GM18502 (cell line): Measurements from ENCODE around the gene YARS1.

Experiments used
- ATAC-seq: cut with Tn5 transposase; IDR thresholded peaks from one replicate; pipeline ENCODE4 v1.9.1; 2021; ENCODE audit warnings: mild to moderate bottlenecking; ENCODE audit not compliant: unreplicated experiment, poor library complexity

Gene YARS1

DNA sequence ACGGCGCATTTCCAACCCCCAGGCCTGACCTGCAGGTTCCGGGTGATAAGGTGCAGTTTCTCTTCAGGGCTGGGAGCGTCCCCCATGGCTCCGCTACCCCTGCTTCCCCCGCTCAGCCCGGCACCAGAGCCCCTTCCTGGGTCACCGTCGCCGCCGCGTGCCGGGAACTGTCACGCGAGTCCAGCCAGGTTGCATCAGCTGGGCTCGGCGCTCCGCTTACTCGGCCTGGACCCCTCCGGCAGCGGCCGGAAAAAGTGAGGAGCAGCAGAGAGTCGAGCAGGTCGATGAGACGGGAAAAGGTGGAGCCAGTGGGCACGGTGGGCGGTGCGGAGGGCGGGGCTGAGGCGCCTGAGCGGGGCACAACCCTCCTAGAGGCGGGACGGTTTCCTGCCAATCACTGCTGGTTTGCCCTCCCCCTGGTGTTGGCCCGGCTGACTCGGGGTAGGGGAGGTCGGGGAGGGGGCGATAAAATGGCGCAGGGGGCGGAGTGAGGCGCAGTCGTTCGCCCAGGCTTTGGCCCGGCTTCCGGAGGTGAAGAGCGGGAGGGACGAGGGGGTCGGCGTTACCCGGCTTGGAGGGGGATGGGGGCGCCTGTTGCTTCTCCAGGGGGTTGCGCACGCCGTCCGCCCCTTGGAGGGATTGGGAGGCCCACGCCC, at the start of gene YARS1, which contains the start of gene S100PBP:
Gene YARS1, minus strand, starts transcription at position 200 of the 656 bp plus-strand sequence. Its CDS starts 114 bp downstream, at position 86.
Gene S100PBP, plus strand, starts transcription at position 495 of the 656 bp plus-strand sequence. CDS start 8,447 bp downstream, outside the sequence.
- peak; percentile 84 for ATAC-seq

- ATAC-seq, result no peak
These were observed 48.7 kb upstream of the YARS1 start for GRCh38 chr1:32865639-32866405.

GRCh38 chr1:32864375-32865019, 47.3 kb upstream of the YARS1 start:
- no peak for ATAC-seq

DNA sequence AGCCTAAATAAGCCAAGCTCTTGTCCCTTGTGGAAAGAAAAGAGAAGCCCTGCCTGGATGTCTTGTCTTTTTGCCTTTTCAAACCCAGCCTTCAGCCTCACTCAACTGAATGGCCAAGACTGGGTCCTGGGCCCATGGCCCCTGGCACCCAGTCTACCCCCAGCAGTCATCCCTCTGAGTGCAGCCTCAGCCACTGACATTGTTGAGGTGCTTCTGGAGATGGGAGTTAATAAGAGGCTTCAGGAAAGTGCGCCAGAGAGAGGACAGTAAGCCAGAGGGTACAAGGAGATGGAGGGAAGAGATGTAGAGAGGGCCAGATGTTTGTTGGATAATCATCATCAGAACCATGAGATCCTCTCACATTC, 46.7 kb upstream of the YARS1 start:
- ATAC-seq, result no peak

- ATAC-seq, result no peak
These were observed 46.2 kb upstream of the YARS1 start for GRCh38 chr1:32863218-32863880.

GRCh38 chr1:32861904-32862695, 44.9 kb upstream of the YARS1 start:
- no peak for ATAC-seq

DNA sequence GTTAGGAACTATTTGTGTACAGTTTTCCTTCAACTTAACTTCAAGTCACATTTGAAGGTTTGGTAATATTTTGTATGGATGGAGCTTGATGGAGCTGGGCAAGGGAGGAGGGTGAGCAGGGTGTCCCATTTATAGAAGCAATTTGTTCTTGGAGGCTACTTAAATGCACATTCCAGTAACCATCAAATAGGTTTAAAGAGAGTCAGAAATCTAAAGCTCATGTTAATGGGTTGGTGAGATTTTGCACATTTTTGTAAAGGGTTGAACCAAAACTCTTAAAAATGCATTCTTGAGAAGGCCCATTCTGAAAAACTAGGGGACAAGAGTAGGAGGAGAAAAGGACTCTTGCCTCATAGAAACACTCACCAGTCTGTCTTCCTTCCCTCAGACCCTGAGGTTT, 43.4 kb upstream of the YARS1 start:
- ATAC-seq, result no peak

- no peak for ATAC-seq
These were observed 42.8 kb upstream of the YARS1 start for GRCh38 chr1:32859915-32860314.

- no peak for ATAC-seq
These were observed 41.6 kb upstream of the YARS1 start for GRCh38 chr1:32858791-32859190.

GRCh38 chr1:32858136-32858535, 41.0 kb upstream of the YARS1 start:
- no peak for ATAC-seq

DNA sequence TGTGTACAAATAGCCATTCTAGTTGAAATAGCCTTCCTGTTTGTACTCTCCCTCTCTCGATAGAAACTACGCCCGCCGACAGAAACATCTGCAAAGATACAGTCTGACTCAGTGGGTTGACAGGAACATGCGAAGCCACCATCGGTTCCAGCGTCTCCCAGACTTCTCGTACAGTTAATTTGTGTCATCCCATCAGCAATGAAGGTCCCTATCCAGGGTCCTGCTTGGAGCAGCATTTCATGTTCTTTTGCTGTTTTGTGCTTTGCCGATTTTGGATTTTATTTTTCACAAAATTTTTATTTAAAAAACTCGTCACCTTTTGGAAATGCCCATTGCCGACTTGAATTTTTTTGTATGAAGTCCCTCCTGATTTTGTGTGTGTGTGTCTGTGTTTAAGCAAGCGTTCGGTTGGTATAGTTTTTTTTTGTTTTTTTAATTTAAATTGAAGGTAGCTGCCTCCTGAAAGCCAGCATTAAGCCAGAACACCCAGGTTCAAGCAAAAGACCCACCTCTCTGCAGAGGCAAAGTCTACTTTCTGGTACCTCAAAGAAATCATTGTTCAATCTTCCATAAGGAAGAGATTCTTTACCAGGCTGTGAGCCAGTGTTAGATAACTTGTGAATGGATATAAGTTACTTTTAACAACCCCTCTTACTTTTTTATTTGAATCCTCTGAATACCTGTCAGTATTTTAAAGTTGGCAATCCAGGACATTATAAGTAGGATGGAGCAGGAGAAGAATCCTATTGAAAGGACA, 38.9 kb upstream of the YARS1 start:
- no peak for ATAC-seq

DNA sequence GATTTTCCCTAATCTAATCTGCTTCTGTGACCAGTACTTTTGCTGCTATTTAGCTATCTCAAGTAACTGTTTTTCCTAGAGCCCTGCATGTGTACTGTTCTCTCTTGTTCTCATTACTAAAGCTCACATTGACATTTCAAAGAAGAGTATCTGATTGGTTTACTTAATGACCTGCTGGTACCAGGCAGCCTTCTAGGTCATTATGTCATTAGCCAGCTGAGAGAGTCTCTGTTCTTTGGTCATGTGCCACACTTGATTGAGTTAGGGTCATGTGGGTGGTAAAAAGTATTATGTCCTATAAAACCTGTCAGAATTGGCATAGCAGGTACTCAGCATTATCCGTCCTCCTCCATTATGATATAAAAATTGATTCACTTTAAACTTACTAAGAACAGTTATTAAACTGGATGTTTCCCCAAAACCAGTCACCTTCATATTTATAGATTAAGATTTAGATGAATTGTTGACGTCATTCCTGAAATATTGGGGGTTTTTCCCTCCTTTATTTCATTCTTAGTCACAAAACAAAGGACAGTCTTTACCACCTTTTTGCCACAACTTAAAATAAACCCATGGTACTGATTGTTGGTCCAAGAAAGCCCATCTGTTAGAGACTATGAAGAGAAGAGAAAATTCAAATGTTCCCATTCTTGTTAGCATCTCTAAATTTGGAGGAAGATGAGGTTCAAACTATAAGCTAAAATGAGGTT, 31.4 kb upstream of the YARS1 start:
- no peak for ATAC-seq

DNA sequence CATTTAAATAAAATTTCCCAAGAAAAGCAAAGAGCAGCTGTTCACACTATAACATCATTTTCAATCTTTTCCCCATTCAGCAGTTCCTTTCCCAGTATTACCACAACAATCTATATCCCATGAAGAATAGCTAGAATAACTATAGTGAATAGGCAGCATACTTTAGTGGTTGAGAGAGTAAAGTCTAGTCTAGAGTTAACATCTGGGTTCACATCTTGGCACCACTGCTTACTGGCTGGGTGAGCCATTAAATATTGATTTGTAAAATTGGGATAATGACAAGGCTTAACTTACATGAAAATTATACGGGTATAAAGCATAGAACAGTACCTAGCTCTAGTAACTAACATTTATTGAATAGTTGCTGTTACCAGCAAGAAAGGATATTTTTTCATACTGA, 14.7 kb upstream of the YARS1 start:
- no peak for ATAC-seq

DNA sequence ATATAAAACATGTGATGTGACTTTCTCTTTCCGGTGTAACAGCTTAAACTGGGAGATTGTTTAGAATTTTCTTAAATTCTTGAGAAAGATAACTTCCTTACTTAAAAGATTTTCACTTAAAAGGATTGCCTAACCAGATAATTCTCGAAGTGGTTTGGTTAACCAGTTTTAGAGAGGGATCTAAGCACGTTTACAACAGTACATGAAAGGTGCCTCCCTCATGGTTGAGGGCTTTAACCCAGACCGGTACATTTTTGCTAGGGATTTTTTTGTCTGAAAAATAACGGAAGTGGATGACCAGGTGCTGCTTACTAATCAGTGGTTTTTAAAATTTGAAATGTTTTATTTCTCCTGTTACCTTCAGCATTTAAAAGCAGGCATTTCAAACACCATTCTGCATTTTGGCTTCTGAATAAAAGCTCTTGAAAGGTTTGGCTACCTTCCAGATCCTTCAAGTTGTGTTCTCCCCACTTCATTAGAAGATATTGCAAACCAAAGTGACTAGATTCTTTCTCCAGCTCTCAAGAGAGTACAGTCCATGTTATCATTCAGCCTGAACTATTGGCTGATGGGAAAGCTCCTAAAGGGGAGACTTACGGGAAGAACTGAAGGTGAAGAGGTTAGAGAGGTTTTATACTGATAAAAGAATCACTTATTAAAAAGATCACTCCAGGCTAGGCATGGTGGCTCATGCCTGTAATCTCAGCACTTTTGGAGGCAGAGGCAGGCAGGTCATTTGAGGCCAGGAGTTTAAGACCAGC, 13.1 kb upstream of the YARS1 start:
- no peak for ATAC-seq

- ATAC-seq, result no peak
These were observed 11.2 kb upstream of the YARS1 start for GRCh38 chr1:32828341-32828740.

- no peak for ATAC-seq
These were observed 8.0 kb upstream of the YARS1 start for GRCh38 chr1:32825181-32825580.

GRCh38 chr1:32818804-32819541, 1.8 kb upstream of the YARS1 start:
- peak; percentile 39 for ATAC-seq
